Tibial artery (tissue), 4 donors: Measurements from ENCODE around the gene TICAM2.

Source experiments
- DNase-seq, 2 donors: peaks; one replicate each; pipeline ENCODE4 v3.0.0-alpha.2; 2019
- H3K27ac ChIP-seq, 2 donors: fragments of 200-600 bp; sonication (generic) in 1 of 2; 1 replicate in 1 of 2; 2 replicates in 1 of 2; pipeline ENCODE4 v1.5.1; 2018 to 2019; ENCODE audit warnings: mild to moderate bottlenecking in 1 of 2
- H3K27me3 ChIP-seq, 2 donors: fragments of 200-600 bp; sonication (generic) in 1 of 2; one replicate each; pipeline versions ENCODE4 v1.5.1 to v1.6.0; 2016 to 2019
- H3K36me3 ChIP-seq, 3 donors: fragments of 200-600 bp; sonication (generic) in 2 of 3; one replicate each; pipeline ENCODE4 v1.5.1; 2016 to 2019; ENCODE audit warnings: mild to moderate bottlenecking in 2 of 3
- H3K4me1 ChIP-seq, 4 donors: fragments of 200-600 bp; sonication (generic) in 2 of 4; 1 replicate in 3 of 4; 2 replicates in 1 of 4; pipeline ENCODE4 v1.5.1; 2016 to 2019
- H3K4me3 ChIP-seq, 2 donors: fragments of 200-600 bp; sonication (generic) in 1 of 2; 1 replicate in 1 of 2; 2 replicates in 1 of 2; pipeline ENCODE4 v1.5.1; 2018 to 2019; ENCODE audit warnings: mild to moderate bottlenecking in 2 of 2
- H3K9me3 ChIP-seq, 3 donors: fragments of 200-600 bp; sonication (generic) in 1 of 3; one replicate each; pipeline ENCODE4 v1.5.1; 2016 to 2019
- intact Hi-C: fragments of 100-400 bp; cut with DNase I; formaldehyde crosslinking; loops from one replicate; pipeline ENCODE4 v1.15.0; 2023; ENCODE audit warnings: low total_unique reads
- TF ChIP-seq, protein P1 (sequence below), 2 experiments: fragments of 200-600 bp in 1 of 2; fragments of 450-650 bp in 1 of 2; IDR thresholded peaks; one replicate each; pipeline ENCODE4 v1.5.1; 2017 to 2019; ENCODE audit warnings: antibody characterized with exemption in 2 of 2, mild to moderate bottlenecking in 1 of 2, moderate library complexity in 1 of 2

TICAM2 gene

DNA sequence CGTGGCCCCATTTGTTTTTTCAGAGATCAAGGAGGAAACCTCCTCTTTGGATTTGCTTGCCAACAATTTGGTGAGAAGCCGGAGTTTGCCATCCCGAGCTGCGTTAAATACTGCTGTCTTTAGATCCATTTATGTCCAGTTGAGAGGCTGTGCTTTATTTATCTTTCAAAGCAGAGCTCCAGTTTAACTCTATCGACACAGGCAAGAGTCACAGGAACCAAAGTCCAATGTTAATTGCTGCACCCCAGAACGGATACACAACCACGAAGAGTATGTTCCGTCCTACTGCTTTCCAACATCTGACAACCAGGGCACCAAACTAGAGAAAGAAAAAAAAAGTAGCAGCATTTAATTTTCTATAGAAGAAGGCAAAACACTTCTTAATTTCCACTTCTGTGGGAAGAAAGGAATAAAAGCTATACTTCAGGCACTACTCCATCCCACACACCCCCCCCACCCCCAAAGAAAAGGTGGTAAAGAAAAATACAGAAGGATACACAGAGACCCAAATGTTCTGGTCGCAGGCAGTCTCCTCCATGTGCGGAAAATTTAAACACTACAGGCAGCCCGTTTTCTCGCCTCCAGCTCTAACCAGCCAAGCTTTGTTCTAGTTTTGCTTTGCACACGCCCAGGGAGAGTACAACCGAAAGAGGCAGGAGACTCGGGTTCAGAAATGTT lies 58.8 kb downstream of the TICAM2 start:
- peaks cover 0 to 4% (median 0%) of the 10 kb centered on the region in 3 donors for H3K9me3 ChIP-seq
- TF ChIP-seq, protein P1, sequence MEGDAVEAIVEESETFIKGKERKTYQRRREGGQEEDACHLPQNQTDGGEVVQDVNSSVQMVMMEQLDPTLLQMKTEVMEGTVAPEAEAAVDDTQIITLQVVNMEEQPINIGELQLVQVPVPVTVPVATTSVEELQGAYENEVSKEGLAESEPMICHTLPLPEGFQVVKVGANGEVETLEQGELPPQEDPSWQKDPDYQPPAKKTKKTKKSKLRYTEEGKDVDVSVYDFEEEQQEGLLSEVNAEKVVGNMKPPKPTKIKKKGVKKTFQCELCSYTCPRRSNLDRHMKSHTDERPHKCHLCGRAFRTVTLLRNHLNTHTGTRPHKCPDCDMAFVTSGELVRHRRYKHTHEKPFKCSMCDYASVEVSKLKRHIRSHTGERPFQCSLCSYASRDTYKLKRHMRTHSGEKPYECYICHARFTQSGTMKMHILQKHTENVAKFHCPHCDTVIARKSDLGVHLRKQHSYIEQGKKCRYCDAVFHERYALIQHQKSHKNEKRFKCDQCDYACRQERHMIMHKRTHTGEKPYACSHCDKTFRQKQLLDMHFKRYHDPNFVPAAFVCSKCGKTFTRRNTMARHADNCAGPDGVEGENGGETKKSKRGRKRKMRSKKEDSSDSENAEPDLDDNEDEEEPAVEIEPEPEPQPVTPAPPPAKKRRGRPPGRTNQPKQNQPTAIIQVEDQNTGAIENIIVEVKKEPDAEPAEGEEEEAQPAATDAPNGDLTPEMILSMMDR (IDR thresholded peaks at IDR 0.05): no peak
- peaks cover 0 to 48% (median 14%) of the 10 kb centered on the region in 4 donors for H3K4me1 ChIP-seq
- no peaks in the 10 kb centered on the region for H3K27me3 ChIP-seq
- peak in 1 of 2 donors; percentile 74 for DNase-seq
- peak overlapping the region; percentile 85 to 98 for H3K4me3 ChIP-seq
- H3K36me3 ChIP-seq: peaks cover 0 to 13% (median 0%) of the 10 kb centered on the region in 3 donors
- peak overlapping the region; percentile 98 to 100 for H3K27ac ChIP-seq
- intact Hi-C loops: no loop called here

DNA sequence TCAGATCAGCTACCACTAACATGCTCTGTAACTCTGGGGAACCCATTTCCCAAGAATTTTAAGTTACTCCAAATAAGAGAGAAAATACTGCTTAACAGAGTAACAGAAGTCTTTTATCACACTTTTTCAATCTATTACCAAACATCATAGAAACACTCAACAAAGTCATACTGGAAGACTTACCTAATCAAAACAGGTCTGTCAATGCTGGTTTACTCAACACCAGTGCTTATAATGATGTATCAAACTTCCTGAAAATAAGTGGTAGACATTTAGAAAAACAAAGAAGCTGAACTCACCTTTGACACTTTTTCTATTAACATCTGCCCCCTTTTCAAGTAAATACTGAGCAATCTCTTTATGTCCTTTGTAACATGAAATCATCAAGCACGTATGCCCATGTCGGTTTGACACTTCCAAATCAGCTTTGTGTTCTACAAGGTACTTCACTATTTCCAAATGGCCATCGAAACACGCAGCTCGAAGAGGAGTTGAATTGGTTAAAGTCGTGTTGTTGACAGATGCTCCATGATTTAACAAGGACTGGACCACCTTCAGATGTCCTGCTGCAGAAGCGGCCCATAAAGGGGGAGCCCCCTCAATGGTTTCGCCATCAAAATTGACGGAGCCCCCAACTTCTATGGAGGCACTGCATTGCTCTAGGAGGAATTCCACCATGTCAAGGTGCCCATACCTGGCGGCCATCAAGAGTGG lies 59.5 kb downstream of the TICAM2 start:
- intact Hi-C loops: no loop called here
- Histone ChIP-seq H3K27me3 (no peaks in the 10 kb centered on the region), H3K9me3 (peaks cover 0 to 4% (median 0%) of the 10 kb centered on the region in 3 donors), H3K4me1 (peaks cover 0 to 54% (median 18%) of the 10 kb centered on the region in 4 donors), H3K4me3 (peak overlapping the region; percentile 85 to 98), H3K27ac (peak overlapping the region; percentile 98 to 100), H3K36me3 (peaks cover 0 to 13% (median 0%) of the 10 kb centered on the region in 3 donors)
- DNase-seq: no peak
- TF ChIP-seq, protein P1 (IDR thresholded peaks at IDR 0.05): no peak

DNA sequence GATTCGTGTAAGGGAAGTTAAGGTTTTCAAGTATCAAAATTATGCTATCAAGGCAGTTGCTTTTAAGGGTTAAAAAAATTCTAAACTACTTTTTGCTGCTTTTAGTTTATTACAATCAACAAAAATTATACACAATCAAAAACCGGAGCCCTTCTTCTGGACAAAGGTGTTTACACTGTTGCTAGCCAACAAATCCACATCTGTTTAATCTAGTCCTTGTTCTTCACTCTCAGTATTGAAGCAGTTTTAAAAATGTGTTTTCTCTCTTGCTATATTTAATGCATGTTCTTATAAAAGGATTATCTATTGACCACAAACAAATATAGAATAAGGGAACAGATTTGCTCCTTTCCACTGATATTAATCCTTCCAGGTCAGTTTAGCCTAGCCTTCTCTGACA lies 60.2 kb downstream of the TICAM2 start:
- intact Hi-C loops: no loop called here
- peaks cover 0 to 61% (median 22%) of the 10 kb centered on the region in 4 donors for H3K4me1 ChIP-seq
- H3K9me3 ChIP-seq: peaks cover 0 to 4% (median 0%) of the 10 kb centered on the region in 3 donors
- H3K27me3 ChIP-seq: no peaks in the 10 kb centered on the region
- DNase-seq: no peak
- TF ChIP-seq, protein P1 (IDR thresholded peaks at IDR 0.05): no peak
- H3K4me3 ChIP-seq: peak overlapping the region; percentile 85 to 98
- H3K27ac ChIP-seq: peak overlapping the region; percentile 98 to 100
- H3K36me3 ChIP-seq: peaks cover 0 to 13% (median 0%) of the 10 kb centered on the region in 3 donors

DNA sequence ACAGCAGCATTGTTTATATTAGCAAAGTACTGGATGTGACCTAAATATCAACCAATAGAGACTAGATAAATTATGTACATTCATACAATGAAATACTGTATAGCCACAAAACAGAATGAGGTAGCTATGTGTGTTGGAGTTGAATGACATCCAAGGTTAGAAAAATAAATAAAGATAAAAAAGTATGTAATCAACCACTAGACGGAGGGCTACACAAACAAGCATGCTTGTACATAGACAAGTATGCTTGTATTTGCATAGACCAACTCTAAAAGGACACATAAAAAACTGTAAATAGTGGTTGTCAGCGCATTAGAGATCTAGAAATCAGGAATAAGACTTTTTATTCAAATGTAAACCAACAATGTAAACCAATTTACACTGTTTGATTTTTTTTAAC lies 60.7 kb downstream of the TICAM2 start:
- H3K36me3 ChIP-seq: peaks cover 0 to 13% (median 0%) of the 10 kb centered on the region in 3 donors
- H3K27me3 ChIP-seq: no peaks in the 10 kb centered on the region
- peaks cover 0 to 4% (median 0%) of the 10 kb centered on the region in 3 donors for H3K9me3 ChIP-seq
- TF ChIP-seq, protein P1 (IDR thresholded peaks at IDR 0.05): no peak
- intact Hi-C loops: no loop called here
- H3K27ac ChIP-seq: peak overlapping the region; percentile 98 to 100
- no peak for DNase-seq
- H3K4me1 ChIP-seq: peaks cover 0 to 66% (median 26%) of the 10 kb centered on the region in 4 donors
- H3K4me3 ChIP-seq: peak overlapping the region; percentile 85 to 98

DNA sequence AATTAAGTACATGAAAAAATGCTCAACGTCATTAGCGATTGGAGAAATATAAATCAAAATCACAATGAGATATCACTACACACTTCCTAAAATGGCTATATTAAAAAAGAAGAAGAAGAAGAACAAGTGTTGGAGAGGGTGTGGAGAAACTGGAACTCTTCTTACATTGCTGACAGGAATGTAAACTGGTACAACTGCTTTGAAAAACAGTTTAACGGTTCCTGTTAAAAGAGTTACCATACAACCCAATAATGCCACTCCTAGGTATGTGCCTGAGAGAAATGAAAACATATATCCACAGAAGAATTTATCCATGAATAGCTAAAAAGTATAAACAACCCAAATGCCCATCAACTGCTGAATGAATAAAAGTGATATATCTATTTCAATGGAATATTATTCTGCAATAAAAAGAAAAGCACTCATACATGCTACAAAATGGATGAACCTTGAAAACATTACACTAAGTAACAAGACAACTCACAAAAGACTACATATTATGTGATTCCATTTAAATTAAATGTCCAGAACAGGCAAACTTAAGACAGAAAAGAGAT lies 66.7 kb downstream of the TICAM2 start:
- peaks cover 0 to 13% (median 10%) of the 10 kb centered on the region in 3 donors for H3K36me3 ChIP-seq
- TF ChIP-seq, protein P1 (IDR thresholded peaks at IDR 0.05): no peak
- H3K27me3 ChIP-seq: no peaks in the 10 kb centered on the region
- DNase-seq: no peak
- no peaks in the 10 kb centered on the region for H3K9me3 ChIP-seq
- H3K4me3 ChIP-seq: no peak overlapping the region
- peaks cover 0 to 94% (median 33%) of the 10 kb centered on the region in 4 donors for H3K4me1 ChIP-seq
- no peak overlapping the region for H3K27ac ChIP-seq
- intact Hi-C loops: no loop called here
